Right lobe of liver (tissue), 4 donors: ENCODE results near the gene DNAH8.

Experiments used
- CTCF ChIP-seq, 4 donors: fragments of 200-600 bp in 3 of 4; fragments of 450-650 bp in 1 of 4; IDR thresholded peaks; one replicate each; pipeline versions ENCODE4 v1.5.1 to v1.8.0; 2016 to 2022; ENCODE audit warnings: antibody characterized with exemption in 4 of 4, mild to moderate bottlenecking in 2 of 4
- POLR2A ChIP-seq: fragments of 450-650 bp; IDR thresholded peaks from one replicate; pipeline ENCODE4 v1.6.1; 2017; ENCODE audit warnings: antibody characterized with exemption, mild to moderate bottlenecking
- donor health status: DM: no; HTN: no; CAD: no.
- donor health status: DM: no; HTN: no; CAD: no.
- donor health status: DM: no; HTN: yes; CAD: no.

- TF ChIP-seq CTCF (IDR thresholded peaks at IDR 0.05) (no peak), POLR2A (no peak)
Observed at GRCh38 chr6:38907264-38907663, 192.2 kb downstream of the DNAH8 start.
